H1 (cell line): Measurements from ENCODE around the gene TAP2. TPM values are rescaled to one million over a fixed set of nuclear protein-coding genes. Genes with fewer than 3 reads are reported as not detected.

Experiments
- CHD2 ChIP-seq: IDR thresholded peaks from 2 replicates; pipeline ENCODE4 v1.6.1; 2012; ENCODE audit warnings: low read length, improper control_type of control experiment
- E2F6 ChIP-seq: IDR thresholded peaks from 2 replicates; pipeline ENCODE4 v1.6.1; 2012; ENCODE audit warnings: inconsistent platforms
- FOSL1 ChIP-seq: IDR thresholded peaks from 2 replicates; pipeline ENCODE4 v1.6.1; 2011; ENCODE audit warnings: mild to moderate bottlenecking, low read depth, low read length, moderate library complexity; ENCODE audit not compliant: insufficient read depth
- HDAC6 ChIP-seq: IDR thresholded peaks from one replicate; pipeline ENCODE4 v1.7.1; 2012; ENCODE audit warnings: low read depth, mild to moderate bottlenecking, inconsistent platforms, low read length, moderate library complexity
- KDM5A ChIP-seq: fragments of 200-600 bp; IDR thresholded peaks from 2 replicates; pipeline ENCODE4 v1.7.1; 2012; ENCODE audit warnings: mild to moderate bottlenecking, low read length, inconsistent platforms, mixed read lengths
- NRF1 ChIP-seq: IDR thresholded peaks from 2 replicates; pipeline ENCODE4 v1.6.1; 2011; ENCODE audit warnings: mild to moderate bottlenecking, low read depth, low read length, improper control_type of control experiment
- polyA plus RNA-seq, 7 experiments: library from polyadenylated mRNA; depleted of rRNA in 3 of 7; stranded (reverse) in 5 of 7; unstranded in 2 of 7; fragments of >200 nt in 5 of 7; fragments of 200-250 nt in 2 of 7; gene quantifications; 1 replicate in 5 of 7; 2 replicates in 1 of 7; 4 replicates in 1 of 7; pipeline versions ENCODE4 v1.2.1 to v1.2.3, GENCODE V29; 2011 to 2013; ENCODE audit warnings: missing spikeins in 2 of 7, mixed read lengths in 2 of 7
- total RNA-seq: library from RNA; stranded (reverse); fragmentation: NEBNext Ultra II Directional; extraction: Animal tissue kit (Norgen Biotek cat#: 25700); gene quantifications from 2 replicates; pipeline ENCODE4 v1.2.1, GENCODE V29; 2021
- TF ChIP-seq, protein P1 (sequence below), 3 experiments: IDR thresholded peaks; 1 replicate in 2 of 3; 2 replicates in 1 of 3; pipeline versions ENCODE4 v1.5.1 to v1.6.1; 2011; ENCODE audit warnings: low read length in 3 of 3, mild to moderate bottlenecking in 3 of 3, inconsistent platforms in 2 of 3, low read depth in 1 of 3, moderate library complexity in 1 of 3; ENCODE audit not compliant: insufficient read depth in 1 of 3; ENCODE audit errors: control extremely low read depth in 1 of 3

The TAP2 gene
- total and polyA plus RNA-seq, 2 of the 8 experiments (the other 6 are each of a cell fraction or from before 2014, with no cell fraction given): 11.3 to 27.2 TPM

GRCh38 chr6:32842690-32843089 lies 4.2 kb upstream of the TAP2 start (continued):
- TF ChIP-seq NRF1: no peak
- TF ChIP-seq E2F6: no peak
- no peak for TF ChIP-seq KDM5A
- no peak for TF ChIP-seq HDAC6
- TF ChIP-seq, protein P1, sequence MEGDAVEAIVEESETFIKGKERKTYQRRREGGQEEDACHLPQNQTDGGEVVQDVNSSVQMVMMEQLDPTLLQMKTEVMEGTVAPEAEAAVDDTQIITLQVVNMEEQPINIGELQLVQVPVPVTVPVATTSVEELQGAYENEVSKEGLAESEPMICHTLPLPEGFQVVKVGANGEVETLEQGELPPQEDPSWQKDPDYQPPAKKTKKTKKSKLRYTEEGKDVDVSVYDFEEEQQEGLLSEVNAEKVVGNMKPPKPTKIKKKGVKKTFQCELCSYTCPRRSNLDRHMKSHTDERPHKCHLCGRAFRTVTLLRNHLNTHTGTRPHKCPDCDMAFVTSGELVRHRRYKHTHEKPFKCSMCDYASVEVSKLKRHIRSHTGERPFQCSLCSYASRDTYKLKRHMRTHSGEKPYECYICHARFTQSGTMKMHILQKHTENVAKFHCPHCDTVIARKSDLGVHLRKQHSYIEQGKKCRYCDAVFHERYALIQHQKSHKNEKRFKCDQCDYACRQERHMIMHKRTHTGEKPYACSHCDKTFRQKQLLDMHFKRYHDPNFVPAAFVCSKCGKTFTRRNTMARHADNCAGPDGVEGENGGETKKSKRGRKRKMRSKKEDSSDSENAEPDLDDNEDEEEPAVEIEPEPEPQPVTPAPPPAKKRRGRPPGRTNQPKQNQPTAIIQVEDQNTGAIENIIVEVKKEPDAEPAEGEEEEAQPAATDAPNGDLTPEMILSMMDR (IDR thresholded peaks at IDR 0.05; ENCODE audit: control extremely low read depth in 1 of 3, insufficient read depth in 1 of 3, low read depth in 1 of 3, low read length in 3 of 3): no peak
- TF ChIP-seq FOSL1: no peak
- no peak for TF ChIP-seq CHD2
